ENCODE measurements around the gene KCP.

KCP gene

DNA sequence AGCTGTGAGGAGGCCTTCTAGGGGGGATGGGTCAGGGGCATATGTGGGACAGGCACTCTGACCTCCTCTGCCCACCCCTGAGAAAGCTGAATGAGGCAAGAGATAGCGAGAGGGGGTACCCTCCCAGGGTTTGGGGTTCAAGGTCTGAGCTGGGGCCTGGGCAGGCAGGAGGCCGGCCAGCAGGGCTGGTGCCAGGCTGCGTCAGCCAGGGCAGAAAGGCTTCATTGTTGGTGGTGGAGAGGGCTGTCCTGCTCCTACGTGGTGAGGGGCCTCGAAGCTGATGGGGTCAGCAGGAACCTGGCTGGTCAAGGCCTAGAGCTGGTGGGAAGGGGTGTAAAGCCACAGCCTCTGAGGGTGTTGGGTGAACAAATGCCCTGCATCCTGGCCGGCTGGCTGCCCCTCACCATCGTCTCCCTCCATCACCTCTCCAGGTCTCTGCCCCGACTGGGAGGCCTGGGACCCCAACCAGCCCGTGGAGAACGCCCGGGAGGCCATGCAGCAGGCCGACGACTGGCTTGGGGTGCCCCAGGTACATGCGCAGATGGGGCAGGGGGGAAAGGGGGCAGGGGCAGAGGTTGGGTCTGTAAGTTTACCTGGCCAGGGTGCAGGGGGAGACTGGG, 73.7 kb downstream of the KCP start:
- DNase-seq, result no peak

DNA sequence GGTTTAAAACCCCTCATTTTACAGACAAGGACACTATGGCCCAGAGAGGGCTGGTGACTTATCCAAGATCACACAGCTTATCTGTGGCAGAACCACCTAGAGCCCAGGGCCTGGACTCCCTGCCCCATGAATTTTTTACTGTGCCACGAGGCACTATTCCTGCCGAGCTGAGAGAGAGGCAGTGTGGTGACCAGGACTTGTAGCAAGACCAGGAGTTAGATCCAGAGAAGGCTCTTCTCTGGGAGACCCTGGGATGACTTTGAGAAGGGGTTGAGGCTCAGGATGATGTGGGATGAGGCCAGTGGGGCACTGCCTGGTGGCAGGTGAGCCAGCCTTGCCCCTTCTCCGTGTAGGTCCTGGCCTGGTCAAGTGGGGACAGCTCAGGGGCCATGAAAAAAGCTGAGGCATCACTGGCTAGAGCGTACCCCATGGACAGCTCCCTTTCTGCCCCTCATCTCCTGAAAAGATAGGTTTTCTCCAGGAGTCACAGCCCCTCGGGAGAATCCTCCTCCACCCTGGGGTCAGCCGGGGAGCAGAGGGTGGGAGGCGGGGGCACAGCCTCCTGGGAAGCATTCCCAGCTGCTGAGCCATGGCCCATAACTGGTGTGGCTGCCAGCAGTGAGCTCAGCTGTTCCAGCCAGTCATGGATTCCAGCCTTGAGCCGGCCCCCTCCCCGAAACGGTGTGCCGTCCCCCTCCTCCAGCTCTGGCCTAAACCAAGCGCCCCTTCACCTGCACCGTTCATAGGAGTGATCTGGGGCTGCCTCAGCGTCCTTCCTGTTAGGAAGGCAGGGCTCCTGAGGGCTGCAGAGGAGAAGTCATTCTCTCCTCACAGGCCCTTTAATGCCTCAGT, 74.5 kb downstream of the KCP start:
- no peak for DNase-seq

DNA sequence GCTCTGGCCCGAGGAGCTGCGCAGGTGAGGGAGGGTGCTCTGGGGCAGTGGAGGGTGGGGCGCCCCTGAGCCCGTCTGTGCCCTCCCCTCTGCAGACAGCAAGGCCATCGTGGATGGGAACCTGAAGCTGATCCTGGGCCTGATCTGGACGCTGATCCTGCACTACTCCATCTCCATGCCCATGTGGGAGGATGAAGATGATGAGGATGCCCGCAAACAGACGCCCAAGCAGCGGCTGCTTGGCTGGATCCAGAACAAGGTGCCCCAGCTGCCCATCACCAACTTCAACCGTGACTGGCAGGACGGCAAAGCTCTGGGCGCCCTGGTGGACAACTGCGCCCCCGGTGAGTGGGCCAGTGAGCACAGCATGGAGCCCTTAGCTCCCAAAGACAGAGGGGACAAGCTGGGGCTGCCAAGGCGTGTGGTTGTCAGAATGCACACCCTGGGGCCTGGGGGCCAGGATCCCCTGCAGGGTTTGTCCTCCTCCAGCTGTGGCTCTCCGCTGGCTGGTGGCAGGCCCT, 75.2 kb downstream of the KCP start:
- DNase-seq, result no peak

DNA sequence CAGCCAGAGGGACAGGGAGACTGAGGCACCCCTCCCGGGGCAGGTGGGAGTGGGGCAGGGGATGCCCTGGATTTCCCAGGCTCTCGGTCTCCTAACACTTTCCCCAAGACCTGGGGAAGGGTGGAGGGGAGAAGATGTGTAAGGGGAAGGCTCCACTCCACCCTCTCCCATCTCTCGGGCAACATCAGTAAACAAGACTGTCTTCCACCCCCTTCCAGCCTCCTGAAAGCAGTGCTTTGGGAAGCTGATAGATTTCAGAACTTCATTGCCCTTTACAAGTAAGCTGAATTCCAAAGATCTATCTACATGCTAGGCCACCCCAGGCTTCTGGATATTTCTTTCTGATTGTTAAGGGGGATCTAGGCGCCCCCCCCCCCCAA, 76.6 kb downstream of the KCP start:
- DNase-seq, result no peak

DNA sequence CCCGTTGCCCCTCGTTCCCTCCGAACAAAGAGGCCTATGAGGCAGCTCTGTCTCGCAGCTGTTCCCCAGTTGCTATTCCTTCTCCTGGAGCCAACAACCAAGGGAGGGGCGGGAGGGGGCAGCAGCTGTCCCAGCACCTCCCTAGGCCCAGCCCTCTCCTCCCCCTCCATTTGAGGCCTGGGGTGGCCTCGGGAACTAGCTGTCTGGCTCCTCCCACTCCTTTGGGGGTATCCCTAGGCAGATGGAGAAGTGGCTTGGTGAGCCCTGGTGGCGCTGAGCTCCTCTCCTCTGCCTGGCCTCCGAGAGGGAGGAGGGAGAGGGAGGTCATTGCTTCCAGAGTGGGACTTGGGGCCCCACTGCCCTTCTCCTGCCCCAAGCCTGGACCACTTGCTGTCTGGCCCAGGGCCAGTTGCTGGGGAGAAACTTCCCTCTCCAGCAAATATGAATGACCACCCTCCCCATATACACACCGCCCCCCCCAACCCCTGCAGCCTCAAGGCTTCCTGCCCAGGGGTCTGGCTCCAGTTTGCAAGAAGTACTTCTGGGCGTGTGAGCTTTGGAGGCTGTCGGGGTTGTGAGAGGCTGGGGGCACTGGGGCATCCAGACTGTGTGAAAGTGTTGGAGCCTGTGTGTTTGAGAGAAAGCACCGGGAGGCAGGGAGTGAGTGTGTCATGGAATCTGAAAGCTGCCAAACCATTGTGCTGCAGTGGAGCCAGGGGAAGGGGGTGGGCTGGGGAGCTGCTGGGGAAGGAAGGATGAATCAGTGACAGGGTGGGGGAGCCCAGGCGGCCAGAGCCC, 77.2 kb downstream of the KCP start:
- no peak for DNase-seq

DNA sequence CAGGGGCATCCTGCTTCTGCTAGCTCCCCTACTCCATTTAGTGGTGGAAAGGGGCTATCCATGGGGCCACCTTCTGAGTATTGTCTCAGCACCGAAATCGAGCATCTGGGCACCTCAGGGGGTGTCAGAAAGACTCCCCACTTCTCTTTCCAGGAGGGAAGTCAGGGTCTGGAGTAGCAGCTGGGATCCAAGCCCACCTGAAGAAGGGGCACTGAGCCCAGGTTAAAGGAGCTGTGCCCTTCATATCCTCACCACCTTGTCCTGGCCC, 77.7 kb downstream of the KCP start:
- DNase-seq, result no peak

DNA sequence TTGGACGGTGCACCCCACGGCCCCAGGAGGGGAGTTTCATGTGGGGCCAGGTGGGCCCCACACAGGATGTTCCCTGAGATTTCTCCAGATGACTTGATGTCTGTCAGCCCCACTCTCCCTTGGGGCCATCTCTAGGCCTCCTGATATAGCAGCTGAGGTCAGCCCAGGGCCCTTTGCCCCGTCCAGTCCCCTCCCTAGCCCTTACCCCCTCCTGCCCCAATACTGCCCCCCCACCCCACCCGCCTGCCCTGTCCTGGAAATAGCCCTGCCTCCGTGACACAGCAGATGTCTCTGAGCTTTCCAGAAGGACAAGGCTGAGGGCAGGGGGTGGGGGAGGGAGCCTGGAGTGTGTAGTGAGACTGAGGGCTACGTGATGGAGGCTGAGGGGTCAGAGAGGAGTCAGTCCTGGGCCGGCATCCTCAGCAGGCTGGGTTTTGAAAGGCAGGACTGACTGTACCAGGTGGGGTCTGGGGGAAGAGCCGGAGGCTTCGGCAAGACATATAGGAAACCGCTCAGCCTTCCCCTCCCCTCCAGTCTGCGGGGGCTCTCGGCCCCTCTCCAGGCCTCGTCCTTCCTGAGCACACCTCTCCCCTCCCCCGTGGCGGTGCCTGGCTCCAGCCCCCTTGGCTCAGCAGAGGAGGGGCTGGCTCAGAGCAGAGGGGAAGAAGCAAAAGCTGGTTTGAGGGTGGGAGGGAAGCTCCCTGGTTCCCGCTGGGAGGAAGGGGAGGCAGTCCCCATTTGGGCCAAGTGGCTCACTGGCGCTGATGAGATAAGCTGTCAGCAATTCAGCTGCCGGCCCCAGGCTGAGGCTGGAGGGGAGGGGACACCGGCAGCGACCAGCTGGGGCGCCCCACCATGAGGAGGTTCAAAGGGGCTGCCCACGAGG, 78.3 kb downstream of the KCP start:
- no peak for DNase-seq

DNA sequence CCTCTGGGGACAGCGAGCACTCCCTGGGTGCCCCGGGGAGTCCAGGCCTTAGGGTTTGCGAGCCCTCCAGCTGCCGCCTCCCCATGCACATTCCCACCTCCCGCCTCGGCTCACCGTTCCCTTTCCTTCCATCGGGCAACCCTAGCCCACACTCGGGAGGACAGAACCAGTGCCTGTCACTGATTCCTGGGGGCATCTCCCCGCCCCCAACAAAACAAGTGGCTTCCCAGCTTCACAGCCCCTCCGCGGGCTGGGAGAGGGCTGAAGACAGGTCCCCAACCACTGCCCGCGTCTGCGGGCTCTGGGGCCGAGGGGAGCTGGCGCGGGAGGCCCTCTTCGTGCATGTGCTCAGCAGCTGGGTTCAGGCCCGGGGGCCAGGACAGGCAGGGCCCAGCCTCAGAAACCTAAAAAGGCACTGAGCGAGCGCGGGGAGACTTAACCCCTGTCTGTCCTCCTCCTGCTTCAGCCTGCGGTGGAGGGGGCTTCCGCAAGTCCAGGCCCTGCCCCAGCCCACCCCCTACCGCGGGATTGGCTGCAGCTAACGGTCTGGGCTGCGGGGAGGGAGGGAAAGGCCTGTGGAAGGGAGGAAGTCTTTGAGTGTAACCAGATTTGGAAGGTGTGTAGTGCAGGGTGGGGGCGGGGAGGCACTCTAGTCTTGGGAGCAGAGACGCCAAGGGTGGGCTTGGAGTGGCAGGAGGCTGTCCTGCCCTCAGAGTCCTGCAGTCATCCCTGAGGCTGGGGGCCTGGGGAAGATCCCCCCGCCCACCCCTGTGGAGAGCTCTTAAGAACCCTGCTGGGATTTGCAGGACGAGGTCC, 79.1 kb downstream of the KCP start:
- no peak for DNase-seq

DNA sequence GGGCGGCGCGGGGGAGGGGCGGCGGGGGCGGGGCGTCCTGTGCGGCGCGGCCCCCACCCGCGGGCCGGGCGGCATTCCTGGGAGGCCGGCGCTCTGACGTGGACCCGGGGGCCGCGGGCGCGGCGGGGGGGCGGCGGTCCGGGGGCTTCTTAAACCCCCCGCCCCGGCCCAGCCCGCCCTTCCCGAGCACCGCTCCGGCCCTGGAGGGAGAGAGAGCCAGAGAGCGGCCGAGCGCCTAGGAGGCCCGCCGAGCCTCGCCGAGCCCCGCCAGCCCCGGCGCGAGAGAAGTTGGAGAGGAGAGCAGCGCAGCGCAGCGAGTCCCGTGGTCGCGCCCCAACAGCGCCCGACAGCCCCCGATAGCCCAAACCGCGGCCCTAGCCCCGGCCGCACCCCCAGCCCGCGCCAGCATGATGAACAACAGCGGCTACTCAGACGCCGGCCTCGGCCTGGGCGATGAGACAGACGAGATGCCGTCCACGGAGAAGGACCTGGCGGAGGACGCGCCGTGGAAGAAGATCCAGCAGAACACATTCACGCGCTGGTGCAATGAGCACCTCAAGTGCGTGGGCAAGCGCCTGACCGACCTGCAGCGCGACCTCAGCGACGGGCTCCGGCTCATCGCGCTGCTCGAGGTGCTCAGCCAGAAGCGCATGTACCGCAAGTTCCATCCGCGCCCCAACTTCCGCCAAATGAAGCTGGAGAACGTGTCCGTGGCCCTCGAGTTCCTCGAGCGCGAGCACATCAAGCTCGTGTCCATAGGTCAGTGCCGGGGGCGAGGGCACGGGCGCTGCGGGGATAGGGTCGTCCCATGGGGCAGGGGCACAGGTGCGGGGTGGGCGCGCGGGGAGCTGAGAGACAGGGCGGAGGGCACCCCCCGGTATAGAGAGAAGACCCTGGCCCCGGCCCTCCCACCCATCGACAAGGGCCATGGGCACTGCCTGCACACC, 80.0 kb downstream of the KCP start, which contains the start of gene FLNC:
Gene FLNC (plus strand): TSS at position 176 of the 947 bp plus-strand sequence. CDS start 232 bp downstream, at position 408.
- no peak for DNase-seq

DNA sequence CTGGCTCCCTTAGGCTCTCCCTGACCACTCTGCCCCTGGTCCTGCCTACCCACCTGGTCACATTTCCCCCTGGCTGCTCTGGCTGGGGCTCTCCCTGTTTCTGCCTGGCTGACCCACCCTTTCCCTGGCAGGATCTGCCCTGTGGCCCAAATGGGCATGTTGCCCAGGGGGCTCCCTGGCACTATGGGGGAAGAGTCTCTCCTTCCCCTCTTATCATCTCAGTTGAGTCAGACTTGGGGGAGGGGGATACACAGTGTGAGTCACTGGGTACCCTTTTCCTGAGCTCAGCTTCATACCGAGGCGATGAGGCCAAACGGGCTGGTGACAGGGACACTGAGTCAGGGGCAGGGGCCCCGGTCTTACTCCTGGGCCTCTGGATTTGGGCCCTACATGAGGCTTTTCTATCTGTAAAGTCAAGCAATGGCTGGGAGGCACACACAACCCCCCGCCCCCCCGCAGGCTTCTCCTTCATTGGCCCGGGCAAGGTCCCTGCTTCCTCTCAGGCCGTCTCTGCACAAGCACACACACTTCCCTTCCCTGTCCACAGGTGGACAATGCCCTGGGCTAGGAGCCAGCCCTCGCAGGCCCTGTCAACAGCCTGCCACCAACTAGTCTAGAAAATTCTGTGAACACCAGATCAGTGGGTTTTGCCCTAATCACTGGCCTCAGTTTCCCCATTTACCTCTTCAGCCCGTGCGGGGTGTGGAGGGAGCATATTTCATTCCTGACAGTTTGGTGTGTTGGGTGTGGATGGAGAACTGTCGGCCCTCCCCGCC, 80.9 kb downstream of the KCP start:
- no peak for DNase-seq

DNA sequence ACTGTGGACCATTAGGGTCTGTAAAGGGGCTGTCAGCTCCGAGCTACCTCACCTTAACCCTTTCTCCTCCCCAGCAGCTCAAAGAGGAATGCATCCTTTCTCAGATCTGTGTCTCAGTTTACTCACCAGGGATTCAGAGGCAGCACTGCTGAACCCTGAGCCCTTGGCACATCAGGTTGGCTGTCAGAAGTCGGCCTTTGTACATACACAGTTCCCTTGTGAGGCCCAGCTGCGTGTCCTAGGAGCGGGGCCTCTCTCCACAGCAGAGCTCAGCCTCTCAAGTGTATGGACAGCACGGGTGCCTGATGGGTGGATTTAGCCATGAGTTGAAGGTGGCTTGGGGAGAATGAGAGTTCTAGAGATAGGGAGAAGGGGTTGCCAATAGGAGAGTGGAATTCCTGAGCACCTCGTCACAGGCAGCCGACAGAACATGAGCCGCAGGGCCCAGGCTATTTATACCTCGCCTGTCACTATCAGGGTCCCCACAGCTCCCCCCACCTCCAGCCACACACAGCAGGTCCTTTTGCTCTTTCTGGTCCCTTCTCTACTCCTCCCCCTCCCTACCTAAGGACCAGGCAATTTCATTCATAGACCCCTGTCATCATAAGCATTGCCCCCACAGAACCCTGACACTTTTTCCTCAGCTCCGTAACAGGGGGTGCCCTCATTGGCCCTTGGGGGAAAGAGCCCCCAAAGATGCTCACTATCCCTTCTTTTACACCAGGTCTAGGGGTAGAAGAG, 82.4 kb downstream of the KCP start:
- no peak for DNase-seq

DNA sequence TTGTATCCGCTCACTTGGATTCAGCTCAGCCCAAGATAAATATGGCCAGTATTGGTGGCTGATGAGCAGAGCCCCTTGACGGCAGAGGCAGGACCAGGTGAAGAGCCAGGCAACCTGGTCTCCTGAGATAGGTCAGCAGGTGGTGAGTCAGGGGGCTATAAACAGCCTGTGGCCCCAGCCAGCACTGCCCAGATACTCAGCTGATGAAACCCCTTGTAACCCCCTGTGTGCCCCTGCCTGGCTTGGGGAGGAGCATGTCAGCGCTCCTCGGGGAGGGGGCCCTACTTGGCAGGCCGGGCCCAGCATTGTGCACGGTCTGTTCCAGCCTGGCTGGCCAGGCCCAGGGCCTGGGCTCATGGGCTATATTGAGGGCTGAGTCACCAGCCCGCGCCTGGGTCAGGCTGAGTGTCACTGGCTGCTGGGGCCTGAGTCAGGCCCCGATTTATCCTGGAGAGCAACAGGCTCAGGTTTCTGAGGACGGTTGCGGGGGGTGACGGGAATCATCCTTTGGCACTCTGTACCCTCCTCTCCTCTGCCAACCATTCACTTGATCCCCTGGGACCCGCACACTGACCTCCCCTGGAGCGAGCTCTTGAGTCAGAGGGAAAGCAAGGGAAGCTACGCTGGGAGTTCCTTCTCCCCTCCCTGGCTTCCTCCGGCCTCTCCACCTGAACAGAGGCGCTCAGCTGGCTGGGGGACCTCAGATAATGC, 83.1 kb downstream of the KCP start:
- peak in 1 of 2 experiments; percentile 25 for DNase-seq

DNA sequence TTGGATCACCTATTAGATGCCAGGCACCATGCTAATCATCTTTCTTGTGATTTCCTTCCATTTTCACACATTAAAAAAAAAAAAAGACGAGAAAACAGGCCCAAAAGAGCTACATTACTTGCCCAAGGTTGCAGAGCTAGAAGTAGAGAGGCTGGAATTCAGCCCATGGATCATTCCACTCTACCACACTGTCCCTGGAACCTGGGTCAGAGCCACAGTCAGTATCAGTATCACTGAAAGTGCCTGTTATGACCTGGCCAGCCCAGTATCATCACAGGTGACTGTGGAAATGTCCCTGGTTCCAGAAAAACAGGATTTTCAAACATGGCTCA, 83.6 kb downstream of the KCP start:
- DNase-seq, result no peak
